Hepatocyte (in vitro differentiated cells): ENCODE results near the gene XXYLT1.

Experiments used
- EZH2 ChIP-seq: fragments of 200-600 bp; sonication (generic); IDR thresholded peaks from 2 replicates; pipeline ENCODE4 v1.6.1; 2016; ENCODE audit warnings: antibody characterized with exemption, mild to moderate bottlenecking, borderline replicate concordance
- EZH2phosphoT487 ChIP-seq: fragments of 200-600 bp; sonication (generic); IDR thresholded peaks from one replicate; pipeline ENCODE4 v1.6.1; 2018; ENCODE audit warnings: antibody characterized with exemption, mild to moderate bottlenecking, low read depth, moderate library complexity; ENCODE audit not compliant: unreplicated experiment, severe bottlenecking
- TF ChIP-seq, protein P1 (sequence below): fragments of 200-600 bp; sonication (generic); IDR thresholded peaks from 2 replicates; pipeline ENCODE4 v1.5.1; 2016; ENCODE audit warnings: antibody characterized with exemption, mild to moderate bottlenecking; ENCODE audit not compliant: poor library complexity

- TF ChIP-seq EZH2phosphoT487 (no peak), EZH2 (no peak)
- TF ChIP-seq, protein P1, sequence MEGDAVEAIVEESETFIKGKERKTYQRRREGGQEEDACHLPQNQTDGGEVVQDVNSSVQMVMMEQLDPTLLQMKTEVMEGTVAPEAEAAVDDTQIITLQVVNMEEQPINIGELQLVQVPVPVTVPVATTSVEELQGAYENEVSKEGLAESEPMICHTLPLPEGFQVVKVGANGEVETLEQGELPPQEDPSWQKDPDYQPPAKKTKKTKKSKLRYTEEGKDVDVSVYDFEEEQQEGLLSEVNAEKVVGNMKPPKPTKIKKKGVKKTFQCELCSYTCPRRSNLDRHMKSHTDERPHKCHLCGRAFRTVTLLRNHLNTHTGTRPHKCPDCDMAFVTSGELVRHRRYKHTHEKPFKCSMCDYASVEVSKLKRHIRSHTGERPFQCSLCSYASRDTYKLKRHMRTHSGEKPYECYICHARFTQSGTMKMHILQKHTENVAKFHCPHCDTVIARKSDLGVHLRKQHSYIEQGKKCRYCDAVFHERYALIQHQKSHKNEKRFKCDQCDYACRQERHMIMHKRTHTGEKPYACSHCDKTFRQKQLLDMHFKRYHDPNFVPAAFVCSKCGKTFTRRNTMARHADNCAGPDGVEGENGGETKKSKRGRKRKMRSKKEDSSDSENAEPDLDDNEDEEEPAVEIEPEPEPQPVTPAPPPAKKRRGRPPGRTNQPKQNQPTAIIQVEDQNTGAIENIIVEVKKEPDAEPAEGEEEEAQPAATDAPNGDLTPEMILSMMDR, result no peak
Measured at GRCh38 chr3:195102609-195103467, 168.1 kb downstream of the XXYLT1 start.
